HG02870 (cell line): ENCODE measurements around the gene SLC18A3.

Experiments used
- ATAC-seq: cut with Tn5 transposase; IDR thresholded peaks from one replicate; pipeline ENCODE4 v1.9.1; 2021; ENCODE audit warnings: mild to moderate bottlenecking, moderate library complexity; ENCODE audit not compliant: unreplicated experiment

The SLC18A3 gene

GRCh38 chr10:49625411-49625810 lies 15.3 kb downstream of the SLC18A3 start:
- ATAC-seq, result no peak

GRCh38 chr10:49627038-49627437 lies 16.9 kb downstream of the SLC18A3 start:
- no peak for ATAC-seq

GRCh38 chr10:49627644-49628247 lies 17.6 kb downstream of the SLC18A3 start:
- ATAC-seq, result no peak

- no peak for ATAC-seq
Measured at GRCh38 chr10:49628599-49628998, 18.5 kb downstream of the SLC18A3 start.

- ATAC-seq, result no peak
Measured at GRCh38 chr10:49629431-49629881, 19.3 kb downstream of the SLC18A3 start.

GRCh38 chr10:49631975-49632374 lies 21.9 kb downstream of the SLC18A3 start:
- no peak for ATAC-seq

- ATAC-seq, result no peak
Measured at GRCh38 chr10:49632406-49633317, 22.6 kb downstream of the SLC18A3 start.

- no peak for ATAC-seq
Measured at GRCh38 chr10:49633327-49634068, 23.4 kb downstream of the SLC18A3 start.

- no peak for ATAC-seq
Measured at GRCh38 chr10:49634069-49634660, 24.1 kb downstream of the SLC18A3 start.

GRCh38 chr10:49642311-49642710 lies 32.2 kb downstream of the SLC18A3 start:
- no peak for ATAC-seq

- no peak for ATAC-seq
Measured at GRCh38 chr10:49643241-49644034, 33.3 kb downstream of the SLC18A3 start.

GRCh38 chr10:49644035-49644646 lies 34.0 kb downstream of the SLC18A3 start:
- ATAC-seq, result no peak

- no peak for ATAC-seq
Measured at GRCh38 chr10:49645417-49645816, 35.3 kb downstream of the SLC18A3 start.

GRCh38 chr10:49645871-49646870 lies 36.1 kb downstream of the SLC18A3 start:
- ATAC-seq, result no peak

- ATAC-seq, result no peak
Measured at GRCh38 chr10:49647554-49647953, 37.4 kb downstream of the SLC18A3 start.

GRCh38 chr10:49647985-49648795 lies 38.1 kb downstream of the SLC18A3 start:
- ATAC-seq, result no peak

GRCh38 chr10:49649294-49649693 lies 39.2 kb downstream of the SLC18A3 start:
- ATAC-seq, result no peak
